ENCODE results near the gene CNTN2. TPM values are rescaled to one million over a fixed set of nuclear protein-coding genes. Genes with fewer than 3 reads are reported as not detected.

The CNTN2 gene
- total RNA-seq, 6 experiments from 2014 or later, result not detected

DNA sequence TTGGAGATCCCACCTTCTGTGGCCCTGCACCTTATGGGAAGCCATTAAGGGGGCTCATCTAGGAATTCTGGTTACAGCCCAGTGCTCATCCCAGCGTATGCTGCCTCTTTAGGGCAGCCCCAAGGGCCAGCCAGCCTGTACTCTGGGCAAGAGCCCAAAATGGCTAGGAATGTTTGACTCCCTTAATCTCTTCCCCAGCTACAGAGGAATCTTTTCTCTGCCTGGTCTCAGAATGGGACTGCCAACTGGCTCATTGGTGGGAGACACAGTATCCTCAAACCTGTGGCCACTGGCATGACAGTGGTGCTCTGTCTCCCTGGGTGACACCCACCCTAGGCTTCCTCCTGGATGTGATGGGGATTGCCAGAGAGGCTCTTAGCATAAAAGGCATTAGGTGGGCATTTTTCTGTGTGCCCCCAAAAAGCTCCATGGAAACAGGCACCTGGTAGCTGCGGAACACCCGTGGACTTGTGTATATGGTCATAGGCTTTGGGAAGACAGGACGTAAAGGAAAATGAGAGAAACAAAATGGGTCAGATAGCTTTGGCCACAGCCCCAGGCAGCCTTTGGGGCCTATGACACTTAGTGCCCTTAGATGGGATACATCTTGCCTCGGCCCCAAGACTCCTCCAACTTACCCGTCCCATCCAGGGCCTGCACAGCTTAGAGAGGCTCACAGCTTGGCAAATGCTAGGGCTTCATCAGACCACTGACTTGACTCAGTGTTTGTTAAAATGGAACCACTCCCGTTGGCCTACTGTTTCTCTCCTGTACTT, 34.3 kb downstream of the CNTN2 start:
- Mint-ChIP-seq H3K4me1 (ENCODE audit: low read depth) (no peaks in the 10 kb centered on the region), H3K27me3 (ENCODE audit: insufficient read depth) (peaks cover 8% of the 10 kb centered on the region), H3K9me3 (no peaks in the 10 kb centered on the region), H3K36me3 (ENCODE audit: low read depth) (no peaks in the 10 kb centered on the region; the same call in 1 of the 2 replicates), H3K27ac (no peak overlapping the region), H3K4me3 (no peak overlapping the region)
- no peak for DNase-seq
- TF ChIP-seq CTCF (IDR thresholded peaks at IDR 0.05), result no peak

GRCh38 chr1:205077934-205078311, 34.9 kb downstream of the CNTN2 start:
- Mint-ChIP-seq H3K4me3 (no peak overlapping the region), H3K36me3 (ENCODE audit: low read depth) (no peaks in the 10 kb centered on the region; the same call in 1 of the 2 replicates), H3K9me3 (no peaks in the 10 kb centered on the region), H3K4me1 (ENCODE audit: low read depth) (no peaks in the 10 kb centered on the region), H3K27me3 (ENCODE audit: insufficient read depth) (peaks cover 8% of the 10 kb centered on the region), H3K27ac (no peak overlapping the region)
- no peak for DNase-seq
- TF ChIP-seq CTCF (IDR thresholded peaks at IDR 0.05), result no peak

GRCh38 chr1:205082431-205082830, 39.4 kb downstream of the CNTN2 start:
- Mint-ChIP-seq H3K4me1 (ENCODE audit: low read depth) (no peaks in the 10 kb centered on the region), H3K9me3 (no peaks in the 10 kb centered on the region), H3K27me3 (ENCODE audit: insufficient read depth) (peaks cover 1% of the 10 kb centered on the region; the same call in 1 of the 2 replicates), H3K4me3 (no peak overlapping the region), H3K36me3 (ENCODE audit: low read depth) (peaks cover 21% of the 10 kb centered on the region), H3K27ac (no peak overlapping the region)
- no peak for TF ChIP-seq CTCF (IDR thresholded peaks at IDR 0.05)
- no peak for DNase-seq

DNA sequence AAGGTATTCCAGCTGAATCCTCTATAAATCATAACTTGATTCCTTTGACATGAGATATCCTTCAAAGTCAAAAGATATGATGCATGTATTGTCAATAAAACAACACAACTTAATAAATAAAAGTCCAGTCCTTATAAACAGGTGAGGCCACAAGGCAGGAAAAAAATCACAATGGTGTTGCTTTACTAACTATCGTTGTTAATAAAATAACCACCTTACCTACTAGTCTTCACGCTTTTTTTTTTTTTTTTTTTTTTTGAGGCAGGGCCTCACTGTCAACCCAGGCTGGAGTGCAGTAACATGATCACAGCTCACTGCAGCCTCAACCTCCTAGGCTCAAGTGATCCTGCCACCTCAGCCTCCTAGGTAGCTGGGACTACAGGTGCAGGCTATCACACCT, 41.3 kb downstream of the CNTN2 start, which contains the start of gene TMEM81:
Gene TMEM81, minus strand, starts transcription at position 101 of the 400 bp plus-strand sequence. CDS start 140 bp downstream, outside the sequence.
- H3K36me3 Mint-ChIP-seq (ENCODE audit: low read depth), result peaks cover 38% of the 10 kb centered on the region
- H3K4me1 Mint-ChIP-seq (ENCODE audit: low read depth), result peaks cover 19% of the 10 kb centered on the region
- no peaks in the 10 kb centered on the region; the same call in 1 of the 2 replicates for H3K27me3 Mint-ChIP-seq (ENCODE audit: insufficient read depth)
- H3K27ac Mint-ChIP-seq, result no peak within 1 kb of the TSS
- no peak for TF ChIP-seq CTCF (IDR thresholded peaks at IDR 0.05)
- DNase-seq, result no peak
- no peaks in the 10 kb centered on the region for H3K9me3 Mint-ChIP-seq
- no peak within 1 kb of the TSS for H3K4me3 Mint-ChIP-seq

GRCh38 chr1:205088341-205088740, 45.3 kb downstream of the CNTN2 start:
- peak overlapping the region; percentile 29; the same call in 1 of the 2 replicates for H3K4me3 Mint-ChIP-seq
- H3K27me3 Mint-ChIP-seq (ENCODE audit: insufficient read depth), result no peaks in the 10 kb centered on the region; the same call in 1 of the 2 replicates
- peaks cover 35% of the 10 kb centered on the region for H3K4me1 Mint-ChIP-seq (ENCODE audit: low read depth)
- no peaks in the 10 kb centered on the region for H3K9me3 Mint-ChIP-seq
- H3K27ac Mint-ChIP-seq, result peak overlapping the region; percentile 82
- DNase-seq, result peak; percentile 33
- peaks cover 48% of the 10 kb centered on the region for H3K36me3 Mint-ChIP-seq (ENCODE audit: low read depth)
- no peak for TF ChIP-seq CTCF (IDR thresholded peaks at IDR 0.05)

Data from HFFc6 (cell line).